HepG2 (cell line): ENCODE data around the gene NUCB1. TPM values are rescaled to one million over a fixed set of nuclear protein-coding genes. Genes with fewer than 3 reads are reported as not detected.

Source experiments
- ATAC-seq: fragments of 200-7000 bp; cut with Tn5 transposase; 3 replicates; pipeline ENCODE4 v1.9.1; 2020; ENCODE audit warnings: mild to moderate bottlenecking, moderate library complexity
- BruUV-seq: library from RNA; stranded (reverse); fragments of 400-500 nt; replicated peaks from 2 replicates; lab custom pipeline; 2021; lab: Mats Ljungman, UMichigan
- CTCF ChIA-PET: fragments of 300-600 bp; formaldehyde crosslinking; extraction: SDS; loops from one replicate; lab custom pipeline; 2021; ENCODE audit warnings: low total read pairs, inconsistent platforms, low intra/inter-chr PET ratio; lab: Yijun Ruan, JAX
- POLR2A ChIA-PET: fragments of 350-600 bp; sonication (Branson Sonifier 250); formaldehyde crosslinking; loops from one replicate; lab custom pipeline; 2020; ENCODE audit warnings: antibody characterized with exemption, inconsistent platforms; lab: Yijun Ruan, JAX
- DNase-seq: peaks from one replicate; pipeline ENCODE4 v3.0.0-alpha.2; 2015; ENCODE audit warnings: low spot score
- FAIRE-seq: peaks from 3 replicates; lab custom pipeline; 2011; peaks lifted over from hg19 to GRCh38; lab: Jason Lieb, UNC
- H2AFZ ChIP-seq: one replicate; pipeline ENCODE4 v1.6.1; 2011; ENCODE audit warnings: low read length, inconsistent platforms
- H3K27ac ChIP-seq: fragments of 300-600 bp; 3 replicates; pipeline ENCODE4 v1.8.0; 2011; ENCODE audit warnings: mixed run types, mild to moderate bottlenecking, mixed read lengths, low read length, inconsistent platforms; ENCODE audit not compliant: insufficient read depth; ENCODE audit errors: extremely low read length
- H3K27me3 ChIP-seq, 2 experiments: fragments of 200-600 bp in 1 of 2; 2 replicates in 1 of 2; 3 replicates in 1 of 2; pipeline versions ENCODE4 v1.6.0 to v1.8.0; 2011; ENCODE audit warnings: low read length in 2 of 2, mild to moderate bottlenecking in 2 of 2, moderate library complexity in 2 of 2, inconsistent platforms in 1 of 2; ENCODE audit not compliant: insufficient read depth in 2 of 2, control insufficient read depth in 1 of 2
- H3K36me3 ChIP-seq, 2 experiments: fragments of 200-600 bp in 1 of 2; replicated peaks in 1 of 2; 2 replicates in 1 of 2; 3 replicates in 1 of 2; pipeline versions ENCODE4 v1.5.1 to v1.8.0; 2011; ENCODE audit warnings: low read length in 2 of 2, inconsistent platforms in 1 of 2; ENCODE audit not compliant: insufficient read depth in 2 of 2, control insufficient read depth in 1 of 2
- H3K4me1 ChIP-seq: 2 replicates; pipeline ENCODE4 v1.5.1; 2012; ENCODE audit warnings: low read length, inconsistent platforms; ENCODE audit not compliant: insufficient read depth
- H3K4me2 ChIP-seq: 2 replicates; pipeline ENCODE4 v1.6.0; 2011; ENCODE audit warnings: low read depth, low read length, inconsistent platforms
- H3K4me3 ChIP-seq, 3 experiments: fragments of 200-600 bp in 1 of 3; sonication (generic), shearing (Covaris generic) in 1 of 3; replicated peaks in 1 of 3; 2 replicates each; pipeline ENCODE4 v1.5.1; 2011 to 2016; ENCODE audit warnings: low read length in 3 of 3, inconsistent platforms in 2 of 3, low read depth in 2 of 3, mild to moderate bottlenecking in 2 of 3, control low read depth in 1 of 3, mixed read lengths in 1 of 3; ENCODE audit not compliant: insufficient read depth in 1 of 3
- H3K79me2 ChIP-seq: one replicate; pipeline ENCODE4 v1.6.1; 2011; ENCODE audit warnings: low read length, inconsistent platforms; ENCODE audit not compliant: insufficient read depth
- H3K9ac ChIP-seq: 2 replicates; pipeline ENCODE4 v1.6.0; 2011; ENCODE audit warnings: mild to moderate bottlenecking, low read depth, low read length, inconsistent platforms; ENCODE audit not compliant: insufficient read depth
- H3K9me3 ChIP-seq: 2 replicates; pipeline ENCODE4 v1.5.1; 2012; ENCODE audit warnings: mild to moderate bottlenecking, low read length
- H4K20me1 ChIP-seq: 2 replicates; pipeline ENCODE4 v1.6.0; 2011; ENCODE audit warnings: inconsistent platforms, mild to moderate bottlenecking, low read length, moderate library complexity; ENCODE audit not compliant: insufficient read depth
- EHMT2 ChIP-seq: fragments of 200-600 bp; sonication (generic); IDR thresholded peaks from 2 replicates; pipeline ENCODE4 v1.7.0; 2017; ENCODE audit warnings: antibody characterized with exemption, low read depth, low read length, borderline replicate concordance
- ELF3 ChIP-seq: IDR thresholded peaks from 2 replicates; pipeline ENCODE4 v1.6.1; 2016; ENCODE audit warnings: missing genetic modification reagents, missing compliant biosample characterization
- HDAC1 ChIP-seq: sonication (generic); formaldehyde crosslinking; IDR thresholded peaks from 2 replicates; pipeline ENCODE4 v1.5.1; 2020; ENCODE audit warnings: mild to moderate bottlenecking, missing genetic modification reagents
- HHEX ChIP-seq: IDR thresholded peaks from 2 replicates; pipeline ENCODE4 v1.6.1; 2016; ENCODE audit warnings: control low read depth
- HNF4A ChIP-seq: sonication (generic); formaldehyde crosslinking; IDR thresholded peaks from 2 replicates; pipeline ENCODE4 v1.4.0; 2020; ENCODE audit warnings: missing genetic modification reagents
- PCBP1 ChIP-seq: fragments of 200-400 bp; formaldehyde crosslinking; IDR thresholded peaks from 2 replicates; pipeline ENCODE4 v1.6.1; 2017; ENCODE audit warnings: mild to moderate bottlenecking, low read depth, low read length, borderline replicate concordance
- RARA ChIP-seq: IDR thresholded peaks from 2 replicates; pipeline ENCODE4 v1.6.1; 2016; ENCODE audit warnings: missing genetic modification reagents, missing compliant biosample characterization
- SOX13 ChIP-seq, 3 experiments: fragments of 450-650 bp in 1 of 3; sonication (generic) in 1 of 3; formaldehyde crosslinking in 1 of 3; IDR thresholded peaks in 2 of 3; conservative IDR thresholded peaks in 1 of 3; 2 replicates each; pipeline versions ENCODE4 v1.5.0 to v1.6.1; 2016 to 2020; ENCODE audit warnings: antibody characterized with exemption in 1 of 3, mild to moderate bottlenecking in 1 of 3, missing compliant biosample characterization in 1 of 3, missing genetic modification reagents in 1 of 3, moderate library complexity in 1 of 3
- ZGPAT ChIP-seq: IDR thresholded peaks from 2 replicates; pipeline ENCODE4 v1.6.1; 2016; ENCODE audit warnings: mild to moderate bottlenecking
- ZNF124 ChIP-seq: sonication (generic); formaldehyde crosslinking; IDR thresholded peaks from 2 replicates; pipeline ENCODE4 v1.4.0; 2020; ENCODE audit warnings: missing genetic modification reagents
- ZNF776 ChIP-seq: sonication (generic); formaldehyde crosslinking; IDR thresholded peaks from 2 replicates; pipeline ENCODE4 v1.4.0; 2020; ENCODE audit warnings: mild to moderate bottlenecking, missing genetic modification reagents
- ZNF777 ChIP-seq: sonication (generic); formaldehyde crosslinking; IDR thresholded peaks from 2 replicates; pipeline ENCODE4 v1.4.0; 2020; ENCODE audit warnings: missing genetic modification reagents
- ZNF790 ChIP-seq: sonication (generic); formaldehyde crosslinking; IDR thresholded peaks from 2 replicates; pipeline ENCODE4 v1.8.0; 2022; ENCODE audit warnings: missing genetic modification reagents, mild to moderate bottlenecking, borderline replicate concordance
- WGBS: methylation state at CpG from one replicate; pipeline ENCODE4 v1.1.6; 2017; ENCODE audit warnings: low lambda C conversion rate; 5-methylcytosine and 5-hydroxymethylcytosine counted together
- in situ Hi-C: cut with HindIII; loops from 2 replicates; pipeline ENCODE4 v1.10.0; 2017; ENCODE audit warnings: low pct_unique_long_range_greater_than_20kb; ENCODE audit not compliant: extremely low pct_ligation_motif_present
- intact Hi-C: fragments of 100-400 bp; cut with micrococcal nuclease; formaldehyde crosslinking; loops from one replicate; pipeline ENCODE4 v1.10.0; 2022; ENCODE audit not compliant: unreplicated experiment
- polyA plus RNA-seq, 8 experiments: library from polyadenylated mRNA; depleted of rRNA in 3 of 8; stranded (reverse) in 7 of 8; unstranded in 1 of 8; fragments of >200 nt; fragmentation: Illumina TruSeq in 4 of 8; extraction: Trizol in 4 of 8; gene quantifications; 2 replicates each; pipeline versions ENCODE4 v1.2.1 to v1.2.3, GENCODE V29; 2011 to 2016; ENCODE audit warnings: low read depth in 4 of 8, missing spikeins in 1 of 8, mixed read lengths in 1 of 8; ENCODE audit not compliant: insufficient read depth in 1 of 8
- total RNA-seq, 5 experiments: library from RNA; depleted of rRNA; stranded (reverse); fragments of >200 nt; fragmentation: Illumina TruSeq; extraction: Trizol; gene quantifications; 2 replicates each; pipeline ENCODE4 v1.2.3, GENCODE V29; 2016; ENCODE audit warnings: low read depth in 1 of 5
- TF ChIP-seq, protein P1 (sequence below): sonication (generic); formaldehyde crosslinking; conservative IDR thresholded peaks from 2 replicates; pipeline ENCODE4 v1.4.0; 2020; ENCODE audit warnings: missing genetic modification reagents
- TF ChIP-seq, protein P2 (sequence below): sonication (generic); formaldehyde crosslinking; conservative IDR thresholded peaks from 2 replicates; pipeline ENCODE4 v1.5.0; 2020; ENCODE audit warnings: missing genetic modification reagents
- TF ChIP-seq, protein P3 (sequence below): sonication (generic); formaldehyde crosslinking; IDR thresholded peaks from 2 replicates; pipeline ENCODE4 v1.5.0; 2020; ENCODE audit warnings: missing genetic modification reagents, mild to moderate bottlenecking, borderline replicate concordance

NUCB1 gene
- total and polyA plus RNA-seq, 2 of the 13 experiments (the other 11 are each of a cell fraction or from before 2014, with no cell fraction given): 82.3 to 106 TPM

GRCh38 chr19:48962029-48962848 lies 62.1 kb downstream of the NUCB1 start:
- peaks cover 18% of the 10 kb centered on the region for H4K20me1 ChIP-seq
- H3K79me2 ChIP-seq: peaks cover 25% of the 10 kb centered on the region
- ATAC-seq (peak; percentile 58), DNase-seq (peak; percentile 81), FAIRE-seq (peak; percentile 76)
- no peaks in the 10 kb centered on the region; a peak in 1 of 5 replicates for H3K27me3 ChIP-seq
- no peak overlapping the region for H2AFZ ChIP-seq
- ChIA-PET POLR2A (interaction anchor here (0.6 to 2.8 kb wide), 22 partner anchors 8 to 576 kb away, joined by 3 to 35 read pairs (median 5); partner anchors contain the start of genes BAX, DHDH, GYS1 and NUCB1), CTCF (no interaction called here)
- no TSS peak for BruUV-seq
- peaks cover 3 to 13% of the 10 kb centered on the region in 2 experiments for H3K36me3 ChIP-seq
- peak overlapping the region; percentile 97 for H3K4me2 ChIP-seq
- peak overlapping the region; percentile 63 to 80 (median 80) for H3K4me3 ChIP-seq
- intact Hi-C loops (loop anchor here (2.0 to 10.0 kb wide), 3 partner anchors 61 to 177 kb away; partner anchors contain the start of genes NUCB1 and PPP1R15A), in situ Hi-C loops (loop anchor here (5.0 kb wide), 1 partner anchor 90 kb away; the partner anchor contains the start of gene PPP1R15A)
- H3K4me1 ChIP-seq: peaks cover 67% of the 10 kb centered on the region
- H3K9me3 ChIP-seq: no peaks in the 10 kb centered on the region
- H3K9ac ChIP-seq: peak overlapping the region; percentile 98
- H3K27ac ChIP-seq: peak overlapping the region; percentile 100
- 4% methylated on average over 20 of the region's 22 CpGs for WGBS
- TF ChIP-seq ELF3 (CRISPR knock-in tag) (peak; percentile 91), EHMT2 (no peak), HNF4A (CRISPR knock-in tag) (peak; percentile 62), ZNF790 (CRISPR knock-in tag) (peak; percentile 76; the same call in 1 of the 2 replicates), RARA (CRISPR knock-in tag) (peak; percentile 77), ZNF776 (peak; percentile 69), SOX13 (IDR thresholded peaks at IDR 0.05) (0 out of 2 replicates have a peak, but pooled peaks have one; percentile 9), SOX13 (CRISPR knock-in tag; conservative IDR thresholded peaks at IDR 0.05 in 1 of 2, IDR thresholded peaks at IDR 0.05 in 1 of 2) (peak in 1 of 2 experiments; percentile 41; a peak in 2 of 4 replicates), PCBP1 (peak; percentile 95), HHEX (peak; percentile 14; the same call in 1 of the 2 replicates), HDAC1 (peak; percentile 73; the same call in 1 of the 2 replicates), ZNF777 (CRISPR knock-in tag) (peak; percentile 60), ZNF124 (CRISPR knock-in tag) (peak; percentile 79; the same call in 1 of the 2 replicates), ZGPAT (CRISPR knock-in tag) (peak; percentile 87; the same call in 1 of the 2 replicates)
- TF ChIP-seq, protein P1, sequence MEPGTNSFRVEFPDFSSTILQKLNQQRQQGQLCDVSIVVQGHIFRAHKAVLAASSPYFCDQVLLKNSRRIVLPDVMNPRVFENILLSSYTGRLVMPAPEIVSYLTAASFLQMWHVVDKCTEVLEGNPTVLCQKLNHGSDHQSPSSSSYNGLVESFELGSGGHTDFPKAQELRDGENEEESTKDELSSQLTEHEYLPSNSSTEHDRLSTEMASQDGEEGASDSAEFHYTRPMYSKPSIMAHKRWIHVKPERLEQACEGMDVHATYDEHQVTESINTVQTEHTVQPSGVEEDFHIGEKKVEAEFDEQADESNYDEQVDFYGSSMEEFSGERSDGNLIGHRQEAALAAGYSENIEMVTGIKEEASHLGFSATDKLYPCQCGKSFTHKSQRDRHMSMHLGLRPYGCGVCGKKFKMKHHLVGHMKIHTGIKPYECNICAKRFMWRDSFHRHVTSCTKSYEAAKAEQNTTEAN (CRISPR knock-in tag): peak; percentile 50
- TF ChIP-seq, protein P2, sequence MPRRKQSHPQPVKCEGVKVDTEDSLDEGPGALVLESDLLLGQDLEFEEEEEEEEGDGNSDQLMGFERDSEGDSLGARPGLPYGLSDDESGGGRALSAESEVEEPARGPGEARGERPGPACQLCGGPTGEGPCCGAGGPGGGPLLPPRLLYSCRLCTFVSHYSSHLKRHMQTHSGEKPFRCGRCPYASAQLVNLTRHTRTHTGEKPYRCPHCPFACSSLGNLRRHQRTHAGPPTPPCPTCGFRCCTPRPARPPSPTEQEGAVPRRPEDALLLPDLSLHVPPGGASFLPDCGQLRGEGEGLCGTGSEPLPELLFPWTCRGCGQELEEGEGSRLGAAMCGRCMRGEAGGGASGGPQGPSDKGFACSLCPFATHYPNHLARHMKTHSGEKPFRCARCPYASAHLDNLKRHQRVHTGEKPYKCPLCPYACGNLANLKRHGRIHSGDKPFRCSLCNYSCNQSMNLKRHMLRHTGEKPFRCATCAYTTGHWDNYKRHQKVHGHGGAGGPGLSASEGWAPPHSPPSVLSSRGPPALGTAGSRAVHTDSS: no peak
- TF ChIP-seq, protein P3, sequence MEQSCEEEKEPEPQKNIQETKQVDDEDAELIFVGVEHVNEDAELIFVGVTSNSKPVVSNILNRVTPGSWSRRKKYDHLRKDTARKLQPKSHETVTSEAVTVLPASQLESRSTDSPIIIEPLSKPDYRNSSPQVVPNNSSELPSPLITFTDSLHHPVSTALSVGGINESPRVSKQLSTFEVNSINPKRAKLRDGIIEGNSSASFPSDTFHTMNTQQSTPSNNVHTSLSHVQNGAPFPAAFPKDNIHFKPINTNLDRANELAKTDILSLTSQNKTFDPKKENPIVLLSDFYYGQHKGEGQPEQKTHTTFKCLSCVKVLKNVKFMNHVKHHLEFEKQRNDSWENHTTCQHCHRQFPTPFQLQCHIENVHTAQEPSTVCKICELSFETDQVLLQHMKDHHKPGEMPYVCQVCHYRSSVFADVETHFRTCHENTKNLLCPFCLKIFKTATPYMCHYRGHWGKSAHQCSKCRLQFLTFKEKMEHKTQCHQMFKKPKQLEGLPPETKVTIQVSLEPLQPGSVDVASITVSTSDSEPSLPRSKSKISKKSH (CRISPR knock-in tag): peak; percentile 82; the same call in 1 of the 2 replicates
